Mammary epithelial cell (primary cell): ENCODE results near the gene HCN1.

Source experiments
- EZH2 ChIP-seq: IDR thresholded peaks from 2 replicates; pipeline ENCODE4 v1.6.1; 2012; ENCODE audit warnings: low read length, inconsistent platforms, borderline replicate concordance
- TF ChIP-seq, protein P1 (sequence below), 2 donors: IDR thresholded peaks in 1 of 2; conservative IDR thresholded peaks in 1 of 2; 2 replicates each; pipeline ENCODE4 v1.5.1; 2011 to 2012; ENCODE audit warnings: inconsistent platforms in 2 of 2, low read length in 2 of 2, mild to moderate bottlenecking in 2 of 2, control low read depth in 1 of 2, low read depth in 1 of 2; ENCODE audit not compliant: insufficient read depth in 1 of 2; ENCODE audit errors: extremely low read depth in 1 of 2

DNA sequence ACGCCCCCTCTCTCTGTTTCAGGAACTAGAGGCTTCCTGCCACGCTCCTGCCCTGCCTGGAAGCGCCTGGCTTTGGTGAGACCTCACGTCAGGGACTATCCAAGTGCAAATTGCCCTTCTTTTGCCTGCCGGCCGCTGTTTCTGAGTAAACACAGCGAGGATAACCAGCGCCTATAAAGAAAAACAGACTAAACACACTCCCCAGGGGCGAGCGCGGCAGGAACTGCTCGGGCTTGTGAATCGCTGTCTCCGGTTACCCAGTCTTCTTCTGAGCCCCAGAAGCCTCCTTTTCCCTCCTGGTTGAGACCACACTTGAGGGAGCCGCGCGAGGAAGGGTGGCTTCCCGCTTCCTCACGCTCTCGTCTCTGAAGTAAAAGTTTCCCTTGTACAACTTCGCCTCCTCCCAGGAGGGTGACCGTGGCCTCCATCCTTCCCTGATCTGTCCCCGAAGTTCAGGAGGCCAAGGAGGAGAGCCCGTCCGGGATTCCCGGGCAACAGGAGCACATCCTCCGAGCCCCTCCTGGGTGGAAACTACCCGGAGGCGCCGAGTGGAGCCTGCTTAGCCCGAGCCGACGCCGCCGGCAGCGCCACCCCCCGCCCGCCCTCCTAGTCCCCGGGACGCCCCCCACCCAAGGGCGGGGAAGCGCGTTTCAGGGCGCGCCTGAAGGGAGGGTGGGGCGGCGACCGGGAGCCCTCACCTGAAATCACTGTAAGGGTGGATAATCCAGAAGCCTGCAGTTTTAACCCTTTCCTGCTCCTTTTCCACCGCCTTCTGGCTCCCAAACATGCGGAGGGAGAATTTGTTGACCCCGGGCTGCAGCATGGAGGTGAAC lies 993 bp downstream of the HCN1 start:
- TF ChIP-seq, protein P1, sequence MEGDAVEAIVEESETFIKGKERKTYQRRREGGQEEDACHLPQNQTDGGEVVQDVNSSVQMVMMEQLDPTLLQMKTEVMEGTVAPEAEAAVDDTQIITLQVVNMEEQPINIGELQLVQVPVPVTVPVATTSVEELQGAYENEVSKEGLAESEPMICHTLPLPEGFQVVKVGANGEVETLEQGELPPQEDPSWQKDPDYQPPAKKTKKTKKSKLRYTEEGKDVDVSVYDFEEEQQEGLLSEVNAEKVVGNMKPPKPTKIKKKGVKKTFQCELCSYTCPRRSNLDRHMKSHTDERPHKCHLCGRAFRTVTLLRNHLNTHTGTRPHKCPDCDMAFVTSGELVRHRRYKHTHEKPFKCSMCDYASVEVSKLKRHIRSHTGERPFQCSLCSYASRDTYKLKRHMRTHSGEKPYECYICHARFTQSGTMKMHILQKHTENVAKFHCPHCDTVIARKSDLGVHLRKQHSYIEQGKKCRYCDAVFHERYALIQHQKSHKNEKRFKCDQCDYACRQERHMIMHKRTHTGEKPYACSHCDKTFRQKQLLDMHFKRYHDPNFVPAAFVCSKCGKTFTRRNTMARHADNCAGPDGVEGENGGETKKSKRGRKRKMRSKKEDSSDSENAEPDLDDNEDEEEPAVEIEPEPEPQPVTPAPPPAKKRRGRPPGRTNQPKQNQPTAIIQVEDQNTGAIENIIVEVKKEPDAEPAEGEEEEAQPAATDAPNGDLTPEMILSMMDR (conservative IDR thresholded peaks at IDR 0.05 in 1 of 2, IDR thresholded peaks at IDR 0.05 in 1 of 2; ENCODE audit: extremely low read depth in 1 of 2, insufficient read depth in 1 of 2, low read depth in 1 of 2, low read length in 2 of 2), result no peak
- no peak for TF ChIP-seq EZH2
